Measurements from ENCODE around the gene HOXA3.

HOXA3 gene

DNA sequence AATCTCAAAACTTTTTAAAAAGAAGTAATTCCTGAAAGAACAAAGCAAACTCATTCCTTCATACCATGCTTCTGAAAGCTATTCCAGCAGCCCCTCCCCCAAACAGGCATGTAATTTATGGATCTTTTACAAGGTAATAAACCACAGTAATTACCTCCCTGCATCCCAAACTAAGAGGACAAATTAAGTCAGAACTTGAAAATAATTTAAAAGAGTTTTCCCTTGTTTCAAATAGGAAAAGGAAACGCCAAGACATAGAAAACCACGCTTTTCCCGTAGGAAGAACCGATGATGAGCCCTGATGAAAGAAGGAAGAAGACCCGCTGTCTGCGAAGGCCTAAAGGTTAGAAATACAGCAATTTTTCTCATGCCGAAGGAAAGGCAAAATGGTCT lies 30.7 kb downstream of the HOXA3 start:
- Histone ChIP-seq H3K27me3 (ENCODE audit: insufficient read depth, low read depth, severe bottlenecking) (peaks cover 69% of the 10 kb centered on the region), H3K36me3 (no peaks in the 10 kb centered on the region), H3K9me3 (ENCODE audit: severe bottlenecking) (no peaks in the 10 kb centered on the region), H3K4me3 (ENCODE audit: low read depth, low read length) (no peak overlapping the region), H3K27ac (no peak overlapping the region)
- TF ChIP-seq, protein P1, sequence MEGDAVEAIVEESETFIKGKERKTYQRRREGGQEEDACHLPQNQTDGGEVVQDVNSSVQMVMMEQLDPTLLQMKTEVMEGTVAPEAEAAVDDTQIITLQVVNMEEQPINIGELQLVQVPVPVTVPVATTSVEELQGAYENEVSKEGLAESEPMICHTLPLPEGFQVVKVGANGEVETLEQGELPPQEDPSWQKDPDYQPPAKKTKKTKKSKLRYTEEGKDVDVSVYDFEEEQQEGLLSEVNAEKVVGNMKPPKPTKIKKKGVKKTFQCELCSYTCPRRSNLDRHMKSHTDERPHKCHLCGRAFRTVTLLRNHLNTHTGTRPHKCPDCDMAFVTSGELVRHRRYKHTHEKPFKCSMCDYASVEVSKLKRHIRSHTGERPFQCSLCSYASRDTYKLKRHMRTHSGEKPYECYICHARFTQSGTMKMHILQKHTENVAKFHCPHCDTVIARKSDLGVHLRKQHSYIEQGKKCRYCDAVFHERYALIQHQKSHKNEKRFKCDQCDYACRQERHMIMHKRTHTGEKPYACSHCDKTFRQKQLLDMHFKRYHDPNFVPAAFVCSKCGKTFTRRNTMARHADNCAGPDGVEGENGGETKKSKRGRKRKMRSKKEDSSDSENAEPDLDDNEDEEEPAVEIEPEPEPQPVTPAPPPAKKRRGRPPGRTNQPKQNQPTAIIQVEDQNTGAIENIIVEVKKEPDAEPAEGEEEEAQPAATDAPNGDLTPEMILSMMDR (IDR thresholded peaks at IDR 0.05; ENCODE audit: low read depth, low read length), result no peak
- no peak for DNase-seq

DNA sequence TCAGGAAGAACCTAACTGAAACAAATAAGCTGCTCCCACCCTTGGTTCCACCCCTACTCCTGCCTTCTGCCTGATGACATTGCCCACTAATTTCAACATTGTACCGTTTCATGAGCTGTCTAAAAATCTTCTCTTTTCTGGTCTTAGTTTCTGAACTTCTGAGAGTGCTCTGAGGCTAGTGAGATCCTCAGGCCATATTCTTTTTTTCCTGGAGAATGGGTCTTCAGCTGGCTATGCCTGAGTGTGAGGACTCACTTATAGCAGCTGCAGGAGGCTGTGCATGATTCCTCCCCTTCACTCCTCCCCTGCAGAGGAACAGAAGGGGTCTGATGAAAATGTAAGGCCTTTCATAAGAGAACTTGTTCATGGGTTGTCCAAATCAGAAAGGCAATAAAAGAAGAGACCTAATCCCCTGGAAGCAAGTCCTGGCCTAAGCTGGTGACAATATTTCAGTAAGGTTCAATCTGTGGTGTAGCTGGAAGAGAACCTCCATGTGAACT lies 32.9 kb downstream of the HOXA3 start:
- peaks cover 72% of the 10 kb centered on the region for H3K27me3 ChIP-seq (ENCODE audit: insufficient read depth, low read depth, severe bottlenecking)
- H3K36me3 ChIP-seq, result no peaks in the 10 kb centered on the region
- no peak overlapping the region for H3K27ac ChIP-seq
- no peak overlapping the region for H3K4me3 ChIP-seq (ENCODE audit: low read depth, low read length)
- TF ChIP-seq, protein P1 (IDR thresholded peaks at IDR 0.05; ENCODE audit: low read depth, low read length), result no peak
- DNase-seq, result no peak
- no peaks in the 10 kb centered on the region for H3K9me3 ChIP-seq (ENCODE audit: severe bottlenecking)

DNA sequence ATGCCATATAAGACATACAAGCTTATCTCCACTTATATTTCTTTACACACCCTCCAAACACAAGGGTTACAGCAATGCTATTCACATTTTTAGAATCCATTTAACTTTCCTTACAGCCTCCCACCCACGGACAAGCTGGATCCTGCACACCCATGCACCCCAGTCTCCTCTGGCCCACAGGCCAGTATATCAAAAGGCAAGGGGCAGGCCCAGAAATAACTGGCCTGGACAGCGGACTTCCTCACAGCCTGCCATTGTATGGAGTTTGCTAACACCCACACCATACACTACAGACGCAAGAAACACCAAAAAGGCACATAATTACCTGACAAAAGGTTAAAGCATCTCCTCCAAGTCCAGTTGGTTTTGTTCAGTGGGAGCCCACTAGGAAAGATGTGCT lies 33.8 kb downstream of the HOXA3 start:
- no peaks in the 10 kb centered on the region for H3K9me3 ChIP-seq (ENCODE audit: severe bottlenecking)
- DNase-seq, result no peak
- no peak overlapping the region for H3K4me3 ChIP-seq (ENCODE audit: low read depth, low read length)
- no peak overlapping the region for H3K27ac ChIP-seq
- peaks cover 65% of the 10 kb centered on the region for H3K27me3 ChIP-seq (ENCODE audit: insufficient read depth, low read depth, severe bottlenecking)
- no peaks in the 10 kb centered on the region for H3K36me3 ChIP-seq
- TF ChIP-seq, protein P1 (IDR thresholded peaks at IDR 0.05; ENCODE audit: low read depth, low read length), result no peak

DNA sequence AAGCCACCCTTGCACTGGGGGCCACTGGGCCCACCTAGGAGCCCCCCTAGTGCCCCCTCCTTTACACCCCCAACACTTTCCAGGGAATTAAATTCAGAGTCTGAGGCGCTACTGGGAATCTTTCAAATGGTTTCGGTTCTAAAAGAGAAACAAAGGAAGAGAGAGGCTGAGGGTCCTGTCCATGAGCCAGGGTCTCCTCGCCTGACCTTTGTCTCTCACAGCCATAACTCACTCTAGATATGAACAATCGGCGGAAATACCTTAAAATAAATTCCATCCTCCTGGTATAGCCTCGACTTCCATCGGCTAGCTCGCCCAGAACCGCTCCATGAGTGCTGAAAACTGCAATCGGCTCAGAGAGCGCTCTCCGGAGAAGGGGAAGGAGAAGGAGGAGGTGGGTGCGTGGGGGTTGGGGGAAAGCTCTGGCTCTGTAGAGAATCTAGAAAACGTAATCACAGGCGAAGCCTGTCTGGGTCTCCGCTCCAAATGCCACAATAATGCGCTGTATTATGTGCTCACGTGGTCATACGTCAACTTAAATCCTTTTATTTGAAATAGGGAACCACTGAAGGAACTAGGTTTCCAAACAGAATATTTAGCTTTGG lies 34.4 kb downstream of the HOXA3 start:
- DNase-seq, result no peak

DNA sequence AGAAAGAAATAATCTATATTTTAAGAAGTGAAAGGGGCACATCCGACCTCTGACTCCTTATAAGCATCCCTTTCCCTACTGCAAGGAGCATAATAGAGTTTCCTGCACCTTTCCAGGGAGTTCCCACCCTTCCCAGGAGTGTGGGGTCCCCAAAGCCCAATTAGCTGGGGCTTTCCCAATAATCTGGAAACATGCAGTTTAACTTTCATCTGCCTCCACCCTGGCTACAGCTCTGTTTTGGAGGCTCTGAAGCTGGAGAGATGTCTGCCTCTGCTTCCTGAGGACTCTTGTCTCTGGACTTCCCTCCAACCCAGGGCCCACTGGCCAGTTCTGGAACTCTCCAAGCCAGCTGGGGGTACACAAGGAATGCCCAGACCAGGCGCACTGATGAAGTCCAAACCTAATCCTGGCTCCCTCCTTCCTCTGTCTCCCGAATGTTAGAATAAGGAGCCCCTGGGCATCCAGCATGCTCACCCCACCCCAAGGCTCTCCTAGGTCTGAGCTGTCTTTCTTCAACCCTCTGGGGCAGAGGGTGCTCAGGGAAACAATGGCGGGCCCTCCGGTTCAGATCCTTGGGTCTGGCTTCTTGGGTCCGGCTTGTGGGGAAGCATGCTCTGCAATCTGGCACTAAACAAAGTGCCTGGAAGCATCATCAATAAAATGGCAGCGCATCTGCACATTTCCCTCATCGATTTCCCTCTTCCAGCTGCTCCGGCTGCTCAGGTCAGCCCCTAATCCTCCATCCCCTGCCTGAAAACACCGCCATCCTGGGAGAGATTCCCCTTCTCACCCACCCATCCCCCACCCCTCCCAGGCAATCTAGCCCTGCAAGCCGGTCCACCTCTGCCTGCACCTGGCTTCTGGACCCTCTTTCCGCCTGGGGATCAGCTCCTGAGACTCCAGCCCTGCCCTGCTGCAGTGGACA lies 35.2 kb downstream of the HOXA3 start:
- Histone ChIP-seq H3K27me3 (ENCODE audit: insufficient read depth, low read depth, severe bottlenecking) (peaks cover 66% of the 10 kb centered on the region), H3K36me3 (no peaks in the 10 kb centered on the region), H3K27ac (no peak overlapping the region), H3K9me3 (ENCODE audit: severe bottlenecking) (no peaks in the 10 kb centered on the region), H3K4me3 (ENCODE audit: low read depth, low read length) (no peak overlapping the region)
- TF ChIP-seq, protein P1 (IDR thresholded peaks at IDR 0.05; ENCODE audit: low read depth, low read length), result no peak
- DNase-seq, result no peak

More for the DNA sequence above, 34.4 kb downstream of the HOXA3 start:
- Histone ChIP-seq H3K9me3 (ENCODE audit: severe bottlenecking) (no peaks in the 10 kb centered on the region), H3K27ac (no peak overlapping the region), H3K4me3 (ENCODE audit: low read depth, low read length) (no peak overlapping the region), H3K27me3 (ENCODE audit: insufficient read depth, low read depth, severe bottlenecking) (peaks cover 65% of the 10 kb centered on the region), H3K36me3 (no peaks in the 10 kb centered on the region)
- TF ChIP-seq, protein P1 (IDR thresholded peaks at IDR 0.05; ENCODE audit: low read depth, low read length), result no peak

All from WERI-Rb-1 (cell line).